Measurements from ENCODE around the gene MKS1.

The MKS1 gene

DNA sequence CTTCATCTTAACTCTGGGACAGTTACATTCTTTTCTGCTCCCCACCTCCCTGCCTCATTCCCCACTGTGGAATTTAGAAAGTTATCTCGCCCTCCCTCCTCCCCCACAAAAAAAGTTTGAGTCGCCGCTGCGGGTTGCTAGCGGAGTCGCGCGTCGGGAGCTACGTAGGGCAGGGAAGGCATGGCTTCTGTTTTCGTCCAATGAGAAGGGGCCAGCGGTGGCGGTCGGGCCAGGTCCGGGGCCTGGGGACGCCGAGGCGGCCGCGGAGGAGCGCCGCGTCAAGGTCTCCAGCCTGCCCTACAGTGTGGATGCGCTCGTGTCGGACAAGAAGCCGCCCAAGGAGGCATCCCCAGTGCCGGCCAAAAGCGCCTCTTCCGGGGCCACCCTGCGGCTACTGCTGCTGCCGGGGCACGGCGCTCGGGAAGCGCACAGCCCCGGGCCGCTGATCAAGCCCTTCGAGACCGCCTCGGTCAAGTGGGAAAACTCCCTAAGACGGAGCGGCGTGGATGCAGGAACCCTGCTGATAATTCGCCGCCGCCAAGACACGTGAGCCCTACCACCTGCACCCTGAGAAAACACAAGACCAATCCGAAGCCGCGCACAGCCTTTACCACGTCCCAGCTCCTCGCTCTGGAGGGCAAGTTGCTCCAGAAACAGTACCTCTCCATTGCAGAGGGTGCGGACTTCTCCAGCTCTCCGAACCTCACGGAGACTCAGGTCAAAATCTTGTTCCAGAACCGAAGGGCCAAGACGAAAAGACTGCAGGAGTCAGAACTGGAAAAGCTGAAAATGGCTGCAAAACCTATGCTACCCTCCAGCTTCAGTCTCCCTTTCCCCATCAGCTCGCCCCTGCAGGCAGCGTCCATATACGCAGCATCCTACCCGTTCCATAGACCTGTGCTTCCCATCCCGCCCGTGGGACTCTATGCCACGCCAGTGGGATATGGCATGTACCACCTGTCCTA, 61.9 kb downstream of the MKS1 start:
- peak; percentile 61 for DNase-seq

Data from NCI-H526 treated with DMSO at 0.1 percent for 48 hours (cell line).